COR-L47 (cell line): ENCODE measurements around the gene DHPS.
A peak's percentile ranks its signal among the peaks of the same experiment; 100 is the strongest.
"Not testable (repeated sequence)": the region's sequence is repeated elsewhere in the genome, so short reads cannot be mapped to it uniquely, and the experiment has no call there.

Experiments
- DNase-seq: peaks from one replicate; lab custom pipeline; 2025; lab: John Stamatoyannopoulos, UW

Gene DHPS

DNA sequence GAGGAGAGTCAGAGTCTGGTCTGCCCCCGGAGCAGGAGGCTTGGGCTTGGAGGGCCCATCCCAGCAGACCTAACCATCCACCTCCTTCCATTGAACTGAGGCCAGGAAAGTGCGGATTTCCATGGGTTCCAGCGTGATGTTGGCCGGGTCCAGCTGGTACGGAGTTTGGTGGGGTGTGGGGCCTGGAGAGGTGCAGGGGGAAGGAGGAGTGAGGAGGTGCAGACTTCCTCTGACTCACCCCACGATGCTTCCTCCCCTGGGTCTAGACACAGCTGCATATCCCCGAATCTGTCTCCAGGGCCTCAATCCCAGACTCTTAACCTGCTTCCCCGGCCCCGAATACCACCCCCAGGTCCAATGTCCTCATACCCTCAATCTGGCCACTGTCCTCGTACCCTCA, 35.1 kb downstream of the DHPS start:
- no peak for DNase-seq

DNA sequence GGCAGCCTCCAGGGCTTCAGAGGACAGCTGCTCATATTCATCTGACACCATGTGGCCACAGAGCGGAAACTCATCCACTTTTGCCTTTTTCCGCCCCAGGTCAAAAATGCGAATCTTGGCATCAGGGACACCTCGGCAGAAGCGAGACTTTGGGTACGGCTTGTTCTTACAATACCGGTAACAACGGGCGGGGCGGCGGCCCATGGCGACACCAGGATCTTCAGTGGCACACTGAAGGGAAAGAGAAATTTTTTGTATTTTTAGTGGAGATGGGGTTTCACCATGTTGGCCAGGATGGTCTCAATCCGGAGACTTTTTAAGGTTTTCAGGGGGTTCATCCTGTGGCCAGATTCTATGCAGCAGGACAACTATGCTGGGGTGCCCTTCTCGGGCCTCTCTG, 38.0 kb downstream of the DHPS start:
- DNase-seq: not testable (repeated sequence)

DNA sequence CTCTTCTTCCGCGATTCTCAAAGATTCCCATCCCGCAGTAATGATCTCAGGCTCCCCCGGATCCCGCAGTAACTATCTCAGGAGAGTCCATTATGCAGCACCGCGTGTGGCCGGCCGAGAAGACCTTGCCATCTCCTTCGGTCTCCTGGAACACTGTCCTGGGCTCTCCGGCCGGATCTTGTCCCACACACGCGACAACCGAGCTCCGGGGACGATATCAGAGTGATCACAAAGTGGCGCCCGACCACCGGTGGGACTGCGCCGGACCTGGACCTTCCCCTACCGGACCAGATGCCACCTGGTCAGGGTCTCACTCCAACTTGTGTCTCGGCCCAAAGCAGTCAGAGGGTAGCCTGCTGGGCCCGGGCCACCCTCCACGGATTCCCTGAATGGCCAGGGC, 39.2 kb downstream of the DHPS start:
- no peak for DNase-seq

DNA sequence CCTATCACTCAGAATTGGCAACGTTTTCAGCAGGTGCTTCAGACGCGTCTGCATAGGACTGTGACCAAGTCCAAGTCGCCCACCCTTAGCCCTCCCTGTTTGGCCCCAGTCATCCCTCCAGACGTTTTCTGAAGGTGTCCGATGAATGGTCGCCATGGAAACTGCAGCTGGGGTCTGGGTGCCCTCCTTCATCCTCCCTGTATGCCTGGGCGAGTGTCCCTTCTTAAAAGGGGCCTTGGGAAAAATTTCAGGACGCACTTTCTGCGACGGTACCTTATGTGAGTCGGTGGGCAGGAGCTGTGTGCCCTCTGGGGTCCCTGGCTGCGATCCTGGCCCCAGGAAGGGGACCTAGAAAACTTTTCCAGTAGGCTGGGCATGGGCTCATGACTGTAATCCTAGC, 40.2 kb downstream of the DHPS start:
- no peak for DNase-seq

DNA sequence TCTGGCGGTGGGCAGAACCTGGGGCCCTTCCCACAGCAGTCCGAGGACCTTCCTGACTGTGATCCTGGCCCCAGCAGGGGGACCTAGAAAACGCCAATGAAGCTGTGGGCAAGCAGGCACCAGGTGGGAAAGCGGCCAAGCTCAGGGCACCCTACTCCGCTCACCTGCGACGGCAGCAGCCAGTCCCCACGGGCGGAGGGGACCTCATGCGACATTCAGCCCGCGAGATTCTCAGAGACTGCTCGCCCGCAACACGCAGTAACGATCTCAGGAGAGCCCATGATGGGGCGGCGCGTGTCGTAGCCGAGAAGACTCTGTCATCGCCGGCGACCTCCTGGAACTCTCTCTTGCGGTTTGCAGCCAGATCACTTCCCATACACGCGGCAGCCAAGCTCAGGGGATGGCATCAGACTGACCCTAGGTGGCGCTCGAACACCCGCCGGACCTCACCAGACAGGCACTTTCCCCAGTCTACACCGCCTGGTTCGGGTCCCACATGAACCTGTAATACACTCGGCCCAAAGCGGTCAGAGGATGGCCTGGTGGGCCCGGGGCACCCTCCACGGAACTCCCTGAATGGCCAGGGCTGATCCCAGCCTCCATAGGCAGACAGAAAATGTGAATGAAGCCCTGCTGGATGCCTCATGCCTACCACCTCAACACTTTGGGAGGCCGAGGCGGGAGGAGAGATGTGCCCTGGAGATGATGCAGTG, 41.6 kb downstream of the DHPS start:
- peak; percentile 59 for DNase-seq

DNA sequence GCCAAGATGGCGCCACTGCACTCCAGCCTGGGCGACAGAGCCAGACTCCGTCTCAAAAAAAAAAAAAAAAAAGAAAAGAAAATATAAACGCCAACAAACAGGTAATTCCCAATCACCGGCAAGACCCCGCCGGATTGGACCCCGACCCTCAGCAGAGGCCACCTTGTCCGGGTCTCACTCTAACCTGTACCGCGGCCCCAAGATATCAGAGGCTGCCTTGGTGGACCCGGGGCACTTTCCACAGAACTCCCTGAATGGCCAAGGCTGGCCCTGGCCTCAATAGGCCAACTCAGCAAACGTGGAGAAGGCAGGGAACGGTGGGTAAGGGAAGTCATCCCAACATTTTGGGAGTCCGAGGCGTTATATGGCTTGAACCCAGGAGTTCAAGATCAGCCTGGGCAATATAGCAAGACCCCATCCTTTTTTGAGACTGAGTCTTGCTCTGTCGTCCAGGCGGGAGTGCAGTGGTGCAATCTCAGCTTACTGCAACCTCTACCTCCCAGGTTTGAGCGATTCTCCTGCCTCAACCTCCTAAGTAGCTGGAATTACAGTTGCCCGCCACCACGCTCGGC, 43.0 kb downstream of the DHPS start:
- no peak for DNase-seq

DNA sequence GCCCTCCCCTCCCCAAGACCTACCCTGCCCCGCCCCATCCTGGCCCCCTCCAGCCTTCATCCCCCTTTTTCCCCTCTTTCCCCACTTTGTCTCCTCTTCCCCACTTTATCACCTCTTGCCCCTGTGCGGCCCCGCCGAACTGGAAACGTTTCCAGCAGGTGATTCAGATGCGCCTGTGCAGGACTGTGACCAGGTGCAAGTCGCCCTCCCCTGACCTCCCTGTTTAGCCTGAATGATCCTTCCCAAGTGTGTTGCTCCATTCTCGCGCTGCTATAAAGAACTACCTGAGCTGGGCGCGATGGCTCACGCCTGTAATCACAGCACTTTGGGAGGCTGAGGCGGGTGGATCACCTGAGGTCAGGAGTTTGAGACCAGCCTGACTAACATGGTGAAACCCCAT, 45.0 kb downstream of the DHPS start:
- no peak for DNase-seq

DNA sequence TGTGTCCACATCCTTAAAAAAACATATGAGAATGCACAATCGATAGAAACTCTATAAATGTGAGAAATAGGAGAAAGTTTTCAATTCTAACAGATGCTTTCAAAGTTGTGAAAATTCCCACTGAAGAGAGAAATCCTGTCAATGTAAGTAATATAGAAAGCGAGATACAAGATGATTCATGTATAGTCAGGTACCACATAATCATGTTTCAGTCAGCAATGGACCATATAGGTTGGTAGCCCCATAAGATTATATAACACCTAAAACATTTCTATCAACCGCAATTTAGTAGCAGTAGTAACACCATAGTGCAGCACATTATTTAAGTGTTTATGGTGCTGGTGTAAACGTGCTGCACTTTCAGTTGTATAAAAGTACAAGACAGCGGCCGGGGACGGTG, 52.5 kb downstream of the DHPS start:
- DNase-seq: no peak

DNA sequence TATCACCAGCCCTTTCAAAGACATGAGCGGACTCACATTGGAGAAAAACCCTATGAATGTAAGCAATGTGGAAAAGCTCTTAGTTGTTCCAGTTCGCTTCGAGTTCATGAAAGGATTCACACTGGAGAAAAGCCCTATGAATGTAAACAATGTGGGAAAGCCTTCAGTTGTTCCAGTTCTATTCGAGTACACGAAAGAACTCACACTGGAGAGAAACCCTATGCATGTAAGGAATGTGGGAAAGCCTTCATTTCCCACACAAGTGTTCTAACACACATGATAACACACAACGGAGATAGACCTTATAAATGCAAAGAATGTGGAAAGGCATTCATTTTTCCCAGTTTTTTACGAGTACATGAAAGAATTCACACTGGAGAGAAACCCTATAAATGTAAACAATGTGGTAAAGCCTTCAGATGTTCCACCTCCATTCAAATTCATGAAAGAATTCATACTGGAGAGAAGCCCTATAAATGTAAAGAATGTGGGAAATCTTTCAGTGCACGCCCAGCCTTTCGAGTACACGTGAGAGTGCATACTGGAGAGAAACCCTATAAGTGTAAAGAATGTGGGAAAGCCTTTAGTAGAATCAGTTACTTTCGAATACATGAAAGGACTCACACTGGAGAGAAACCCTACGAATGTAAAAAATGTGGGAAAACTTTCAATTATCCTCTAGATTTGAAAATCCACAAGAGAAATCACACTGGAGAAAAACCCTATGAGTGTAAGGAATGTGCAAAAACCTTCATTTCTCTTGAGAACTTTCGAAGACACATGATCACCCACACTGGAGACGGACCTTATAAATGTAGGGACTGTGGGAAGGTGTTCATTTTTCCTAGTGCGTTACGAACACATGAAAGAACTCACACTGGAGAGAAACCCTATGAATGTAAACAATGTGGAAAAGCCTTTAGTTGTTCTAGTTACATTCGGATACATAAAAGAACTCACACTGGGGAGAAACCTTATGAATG, 53.3 kb downstream of the DHPS start:
- no peak for DNase-seq

DNA sequence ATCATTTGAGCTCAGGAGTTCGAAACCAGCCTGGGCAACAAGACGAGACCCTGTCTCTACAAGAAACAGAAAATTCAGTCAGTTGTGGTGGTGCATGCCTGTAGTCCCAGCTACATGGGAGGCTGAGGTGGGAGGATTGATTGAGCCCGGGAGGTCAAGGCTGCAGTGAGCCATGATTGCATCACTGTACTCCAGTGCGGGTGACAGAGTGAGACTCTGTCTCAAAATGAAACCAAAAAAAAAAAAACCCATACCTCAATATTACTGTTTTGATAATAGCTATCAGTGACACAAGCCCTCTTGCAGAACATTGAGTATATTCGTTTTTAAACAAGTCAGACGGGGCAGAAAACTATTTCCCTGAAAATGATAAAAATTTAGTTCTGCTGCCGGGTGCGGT, 54.7 kb downstream of the DHPS start:
- DNase-seq: no peak
